GM18511 (cell line): ENCODE data around the gene STAB1.

Experiments
- ATAC-seq: cut with Tn5 transposase; IDR thresholded peaks from one replicate; pipeline ENCODE4 v1.9.1; 2021; ENCODE audit warnings: mild to moderate bottlenecking, moderate library complexity; ENCODE audit not compliant: unreplicated experiment

STAB1 gene

DNA sequence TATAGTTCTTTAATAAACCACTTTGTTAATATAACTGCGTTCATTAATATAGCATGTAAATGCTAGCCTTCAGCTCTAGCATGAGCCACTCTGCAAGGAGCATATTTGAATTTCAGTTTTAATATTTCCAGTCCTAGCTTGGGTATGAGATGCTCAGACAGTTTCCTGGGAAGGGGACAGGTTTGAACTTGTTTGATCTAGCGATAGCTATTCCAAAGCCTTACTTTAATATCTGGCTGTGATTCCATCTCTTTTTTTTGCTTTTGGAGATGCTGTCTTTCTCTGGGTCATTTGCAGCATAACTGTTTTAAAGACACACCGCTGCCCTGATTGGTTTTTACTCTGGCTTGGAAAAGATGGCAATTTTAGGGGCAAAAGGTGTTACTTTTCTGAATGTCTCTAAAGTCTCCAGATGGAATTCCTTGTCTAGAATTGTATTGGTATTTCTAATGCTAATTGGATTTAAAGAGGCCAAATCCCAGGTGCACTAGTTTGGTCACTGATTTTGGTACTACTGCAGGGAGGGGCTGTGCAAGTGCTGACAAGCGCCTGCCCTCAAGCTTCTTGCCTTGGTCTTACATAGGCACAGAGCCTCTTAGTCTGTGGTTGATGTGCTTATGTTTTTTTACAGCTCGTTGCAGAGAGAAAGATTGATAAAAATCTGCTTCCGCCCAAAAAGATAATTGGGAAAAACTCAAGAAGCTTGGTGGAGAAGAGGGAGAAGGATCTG, 36.9 kb upstream of the STAB1 start:
- no peak for ATAC-seq

DNA sequence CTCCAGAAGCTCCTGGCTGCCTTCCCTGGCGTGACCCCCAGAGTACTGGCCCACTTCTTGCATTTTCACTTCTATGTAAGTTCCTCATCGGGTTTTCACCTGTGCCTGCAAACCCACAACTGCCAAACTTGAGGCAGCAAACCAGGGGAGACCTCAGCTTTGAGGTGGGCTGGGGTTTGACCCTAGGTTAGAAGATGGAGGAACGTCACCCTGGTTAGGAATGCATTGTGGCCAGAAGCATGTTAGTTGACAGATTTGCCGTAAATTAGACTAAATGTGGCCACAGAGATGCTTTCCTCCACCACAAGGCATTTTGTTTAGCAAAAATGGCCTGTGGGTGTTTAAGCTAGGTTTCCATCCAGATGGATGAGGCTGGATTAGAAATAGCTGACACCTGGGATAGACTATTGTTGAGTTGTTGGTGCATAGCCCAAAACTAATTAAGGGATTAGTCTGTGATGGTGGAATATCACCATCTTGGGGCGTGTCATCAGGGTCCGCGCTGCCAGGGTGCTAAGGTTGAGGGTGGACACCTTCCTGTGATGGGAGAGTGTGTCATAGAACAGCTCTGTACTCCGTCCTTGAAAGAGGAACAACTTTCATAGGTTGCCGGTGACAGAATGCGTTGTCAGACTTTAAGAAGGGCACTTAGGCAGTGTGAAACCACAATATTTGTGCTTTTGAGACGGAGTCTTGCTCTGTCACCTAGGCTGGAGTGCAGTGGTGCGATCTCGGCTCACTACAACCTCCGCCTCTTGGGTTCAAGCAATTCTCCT, 36.2 kb upstream of the STAB1 start:
- ATAC-seq: no peak

DNA sequence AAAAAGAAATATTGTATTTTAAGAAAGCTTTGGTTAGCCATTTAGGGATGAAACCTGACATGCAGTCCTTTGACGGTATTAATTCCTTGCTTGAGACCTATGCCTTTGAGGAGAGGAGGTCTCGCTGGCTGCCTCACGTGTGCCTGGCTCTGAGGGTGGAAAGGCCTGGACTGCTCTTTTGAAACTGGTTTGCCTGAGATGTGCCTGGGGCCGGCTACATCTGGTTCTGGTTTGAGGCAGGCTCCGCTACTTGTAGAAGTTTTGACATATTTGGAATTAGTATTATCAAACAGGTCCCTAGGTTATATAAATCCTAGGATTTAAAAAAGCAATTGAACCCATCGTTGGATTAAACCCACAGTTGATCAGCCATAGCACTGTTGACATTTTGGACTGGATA, 33.3 kb upstream of the STAB1 start:
- ATAC-seq: no peak

DNA sequence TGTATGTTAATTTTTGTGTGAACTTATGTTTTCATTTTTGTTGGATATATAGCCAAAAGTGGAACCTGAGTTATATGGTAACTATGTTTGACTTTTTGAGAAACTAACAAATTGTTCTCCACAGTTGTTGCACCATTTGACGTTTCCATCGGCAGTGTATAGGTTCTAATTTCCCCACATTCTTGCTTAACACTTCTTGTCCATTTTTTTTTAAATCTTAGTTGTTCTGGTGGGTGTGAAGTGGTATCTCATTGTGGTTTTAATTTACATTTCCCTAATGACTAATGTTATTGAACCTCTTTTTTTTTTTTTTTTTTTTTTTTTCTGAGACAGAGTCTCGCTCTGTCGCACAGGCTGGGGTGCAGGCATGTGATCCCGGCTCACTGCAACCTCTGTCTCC, 31.7 kb upstream of the STAB1 start:
- no peak for ATAC-seq

DNA sequence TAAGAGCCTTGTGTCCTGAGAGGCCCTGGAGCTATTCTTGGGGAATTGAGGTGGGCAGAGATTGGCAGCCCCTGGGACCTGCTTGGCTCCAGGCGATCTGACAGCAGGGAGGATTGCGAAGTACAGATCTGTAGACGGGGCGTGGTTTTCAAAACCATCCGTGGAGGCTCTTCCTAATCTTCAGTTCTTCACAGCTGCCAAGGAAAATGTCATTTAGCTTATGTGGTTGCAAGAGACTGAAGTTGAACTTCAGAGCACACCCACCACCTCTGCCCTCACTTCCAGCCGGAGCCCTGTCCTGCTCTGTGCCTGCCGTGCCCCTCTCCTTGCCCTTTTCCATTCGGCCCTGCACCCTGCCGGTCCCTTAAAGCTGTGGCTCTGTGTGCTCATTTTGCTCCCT, 26.8 kb upstream of the STAB1 start:
- no peak for ATAC-seq

DNA sequence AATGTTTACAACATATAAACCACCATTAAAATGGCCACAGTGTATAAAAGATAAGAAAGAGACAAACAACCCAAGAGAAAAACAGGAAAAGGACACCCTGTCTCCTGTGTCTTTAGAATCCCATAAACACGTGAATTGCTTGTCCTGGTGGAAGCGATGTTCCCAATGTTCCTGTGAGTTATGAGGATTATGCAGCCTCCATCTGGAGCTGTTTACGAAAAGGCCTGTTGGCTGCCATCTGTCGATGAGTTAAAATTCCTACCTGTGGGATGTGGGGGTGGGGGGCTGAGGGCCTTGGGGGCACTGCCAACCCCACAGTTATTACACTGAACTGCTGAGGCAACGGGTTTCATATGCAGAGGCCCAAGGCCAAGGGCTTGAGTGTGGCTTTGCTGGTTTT, 26.1 kb upstream of the STAB1 start:
- ATAC-seq: no peak

DNA sequence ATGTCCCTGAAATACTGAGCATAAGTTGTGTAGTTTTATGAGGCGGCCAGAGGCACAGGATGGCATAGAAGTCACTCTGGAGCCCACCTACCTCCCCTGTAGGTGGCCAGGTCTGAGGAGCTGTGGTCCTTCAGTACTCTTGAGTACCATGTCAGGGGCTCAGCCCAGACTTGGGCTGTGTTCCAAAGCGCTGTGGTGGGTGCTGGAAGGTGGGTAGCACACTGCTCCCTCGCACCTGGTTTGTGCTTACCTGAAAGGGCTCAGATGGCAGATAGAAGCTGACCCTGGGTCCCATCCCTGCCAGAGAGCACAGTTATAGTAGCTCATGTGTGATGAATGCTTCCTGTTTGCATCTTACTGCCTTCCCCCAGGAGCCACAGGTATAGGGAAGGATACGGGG, 24.2 kb upstream of the STAB1 start:
- no peak for ATAC-seq

DNA sequence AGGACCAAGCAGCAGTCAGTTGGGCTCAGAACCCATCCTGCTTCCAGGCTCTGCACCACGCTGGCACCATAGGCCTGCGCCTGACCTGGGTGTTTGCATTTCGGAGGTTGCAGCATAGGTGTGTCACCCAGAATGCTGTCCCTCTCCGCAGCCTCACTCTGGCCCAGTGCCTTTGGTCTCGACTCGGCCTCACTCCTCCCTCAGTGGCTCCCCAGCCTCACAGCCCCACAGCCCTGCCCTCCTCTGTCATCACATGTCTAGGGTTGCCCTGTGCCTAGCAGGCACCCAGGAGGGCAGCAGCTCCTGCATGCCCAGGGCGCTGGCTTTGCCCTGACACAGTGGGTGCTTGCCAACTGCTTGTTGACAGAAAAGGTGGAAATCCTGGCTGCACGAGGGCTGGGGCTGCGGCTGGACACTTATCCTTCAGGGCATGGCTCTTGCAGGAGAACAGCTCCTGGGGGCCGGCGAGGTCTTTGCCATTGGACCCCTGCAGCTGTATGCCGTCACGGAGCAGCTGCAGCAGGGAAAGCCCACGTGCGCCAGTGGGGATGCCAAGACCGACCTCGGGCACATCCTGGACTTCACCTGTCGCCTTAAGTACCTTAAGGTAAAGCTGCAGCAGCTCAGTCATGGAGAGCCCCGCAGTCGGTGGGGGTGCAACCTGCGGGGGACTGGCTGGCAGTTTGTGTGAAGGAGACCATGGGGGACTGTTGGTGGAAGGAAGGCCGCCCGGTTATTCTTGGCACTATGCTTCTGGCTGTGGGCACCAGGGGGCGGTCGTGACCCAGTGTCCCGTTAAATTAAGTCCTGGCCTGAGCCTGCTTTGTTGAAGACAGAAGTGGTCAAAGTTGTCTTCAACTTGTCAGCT, 23.5 kb upstream of the STAB1 start:
- ATAC-seq: no peak

DNA sequence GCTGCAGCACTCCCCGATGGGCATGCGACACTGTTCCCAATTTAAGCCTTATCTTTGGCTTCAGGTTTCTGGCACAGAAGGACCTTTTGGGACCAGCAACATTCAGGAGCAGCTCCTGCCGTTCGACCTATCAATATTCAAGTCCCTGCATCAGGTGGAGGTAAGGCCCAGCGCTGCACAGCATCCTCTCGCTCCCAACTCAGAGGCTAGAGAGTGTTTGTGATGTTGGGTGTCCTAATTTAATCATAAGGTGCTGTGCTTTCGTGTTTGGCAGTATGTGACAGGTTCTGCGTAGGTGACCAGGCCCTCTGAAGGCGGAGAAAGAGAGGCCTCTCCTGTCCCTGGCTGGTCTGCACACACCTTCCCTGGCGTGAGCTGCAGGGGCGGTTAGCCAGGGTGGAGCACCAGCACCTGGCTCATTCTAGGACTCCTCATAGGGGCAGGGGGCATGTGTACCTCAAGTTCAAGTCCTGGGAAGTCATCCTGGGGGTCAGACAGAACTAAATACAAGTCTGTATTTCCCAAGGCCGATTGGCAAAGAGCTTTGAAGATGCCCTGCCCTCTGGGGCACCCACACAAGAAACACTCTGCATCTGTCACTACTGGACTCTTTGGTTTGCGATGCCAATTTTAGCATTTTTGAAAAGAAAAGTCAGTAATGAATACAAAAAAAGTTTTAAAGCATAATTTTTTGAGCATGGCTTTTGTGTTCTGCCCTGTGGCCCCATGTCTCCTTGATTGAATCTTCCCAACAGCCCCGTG, 22.7 kb upstream of the STAB1 start:
- ATAC-seq: no peak

DNA sequence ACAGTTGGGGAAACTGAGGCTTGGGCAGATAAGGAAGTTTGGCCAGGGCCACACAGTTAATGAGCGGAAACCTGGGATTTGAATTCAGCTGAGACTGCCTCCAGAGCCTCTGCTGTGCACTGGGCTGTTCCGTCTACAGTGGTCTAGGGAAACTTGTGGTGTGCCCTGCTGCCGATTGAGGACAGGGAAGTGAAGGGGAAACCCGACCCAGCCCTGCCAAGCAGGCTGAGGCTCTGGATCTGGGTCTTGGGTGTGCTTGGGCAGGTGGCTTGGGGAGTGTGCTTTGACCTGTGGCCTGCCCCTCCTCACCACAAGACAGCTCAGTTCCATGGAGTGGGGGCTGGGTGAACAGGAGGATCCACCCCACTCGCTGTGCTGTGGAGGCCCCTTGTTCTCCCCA, 22.1 kb upstream of the STAB1 start:
- no peak for ATAC-seq

DNA sequence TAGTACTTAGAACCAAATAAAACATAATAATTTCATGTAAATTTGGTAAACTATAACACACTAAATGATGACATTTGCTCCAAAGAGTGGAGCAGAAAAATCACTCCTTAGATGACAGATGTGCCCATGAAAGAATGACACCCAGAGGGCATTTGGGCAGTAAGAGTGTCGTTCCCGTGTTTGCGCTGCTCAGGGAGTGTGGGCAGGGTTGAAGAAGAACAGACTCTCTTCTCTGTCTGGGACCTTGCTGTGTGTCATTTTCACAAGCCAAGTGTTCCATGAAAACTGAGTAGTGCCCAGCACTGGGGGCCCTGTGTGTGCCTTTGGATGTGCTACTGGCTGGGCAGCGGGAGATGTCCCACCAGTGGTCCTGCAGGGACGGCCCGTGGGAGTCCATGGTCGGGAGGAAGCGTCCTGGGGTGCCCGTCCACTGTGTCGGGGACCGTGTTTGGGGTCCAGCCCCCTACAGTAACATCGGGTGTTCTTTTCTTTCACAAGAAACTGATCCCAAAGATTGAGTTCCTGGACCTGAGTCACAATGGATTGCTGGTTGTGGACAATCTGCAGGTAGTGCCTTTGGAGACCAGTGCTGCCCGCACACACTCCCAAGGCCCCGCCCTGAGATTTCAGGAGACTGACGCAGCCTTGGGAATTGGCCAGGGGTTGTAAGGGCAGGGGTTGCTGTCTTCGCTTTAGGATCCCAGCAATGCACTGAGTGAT, 17.9 kb upstream of the STAB1 start:
- ATAC-seq: no peak

DNA sequence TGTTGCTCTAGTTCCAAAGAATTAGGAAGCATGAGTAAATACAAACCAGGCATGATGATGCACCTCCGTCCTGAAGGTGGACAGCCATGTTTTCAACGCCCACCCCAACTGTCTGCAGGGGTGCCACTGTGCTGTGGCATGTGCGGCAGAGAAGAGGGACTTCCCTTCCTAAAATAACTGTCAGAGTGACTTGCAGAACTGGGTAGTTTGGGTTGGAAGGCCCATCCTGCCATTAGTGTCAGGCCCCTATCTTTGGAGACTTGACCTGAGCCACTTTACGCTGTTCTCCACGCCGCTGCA, 17.4 kb upstream of the STAB1 start:
- no peak for ATAC-seq

DNA sequence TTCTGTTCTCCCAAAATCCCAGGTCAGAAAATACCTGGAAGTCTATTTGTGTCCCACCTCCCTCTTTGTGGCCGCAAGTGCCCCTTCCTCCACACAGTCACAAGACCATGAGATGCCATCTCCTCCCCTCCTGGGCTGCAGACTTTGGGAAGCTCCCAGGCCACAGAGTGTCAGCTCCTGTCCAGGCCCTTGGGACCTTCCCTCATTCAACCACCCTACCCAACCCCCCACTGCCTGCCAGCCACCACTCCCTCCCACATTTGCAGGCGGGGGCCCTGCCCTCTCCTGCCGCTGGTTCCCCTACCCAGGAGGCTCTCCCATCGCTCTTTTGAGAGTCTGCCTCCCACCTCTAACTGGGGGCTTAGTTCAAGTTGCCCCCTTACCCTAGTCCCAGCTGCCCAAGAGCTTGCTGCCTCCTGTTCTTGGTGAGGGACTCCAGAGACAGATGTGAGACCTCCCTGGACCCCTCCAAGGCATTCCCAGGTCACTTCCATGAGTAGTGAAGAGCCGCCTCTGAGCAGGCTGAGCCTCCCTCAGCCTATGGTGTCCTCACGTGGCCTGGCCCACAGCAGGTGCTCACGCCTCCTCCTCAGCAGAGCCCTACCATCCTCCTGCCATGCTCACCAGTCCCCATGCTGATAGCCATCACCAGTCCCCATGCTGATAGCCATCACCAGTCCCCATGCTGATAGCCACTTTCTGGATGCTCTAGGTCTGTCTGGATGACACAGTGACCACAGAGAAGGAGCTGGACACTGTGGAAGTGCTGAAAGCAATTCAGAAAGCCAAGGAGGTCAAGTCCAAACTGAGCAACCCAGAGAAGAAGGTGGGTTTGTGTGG, 15.9 kb upstream of the STAB1 start:
- ATAC-seq: no peak

DNA sequence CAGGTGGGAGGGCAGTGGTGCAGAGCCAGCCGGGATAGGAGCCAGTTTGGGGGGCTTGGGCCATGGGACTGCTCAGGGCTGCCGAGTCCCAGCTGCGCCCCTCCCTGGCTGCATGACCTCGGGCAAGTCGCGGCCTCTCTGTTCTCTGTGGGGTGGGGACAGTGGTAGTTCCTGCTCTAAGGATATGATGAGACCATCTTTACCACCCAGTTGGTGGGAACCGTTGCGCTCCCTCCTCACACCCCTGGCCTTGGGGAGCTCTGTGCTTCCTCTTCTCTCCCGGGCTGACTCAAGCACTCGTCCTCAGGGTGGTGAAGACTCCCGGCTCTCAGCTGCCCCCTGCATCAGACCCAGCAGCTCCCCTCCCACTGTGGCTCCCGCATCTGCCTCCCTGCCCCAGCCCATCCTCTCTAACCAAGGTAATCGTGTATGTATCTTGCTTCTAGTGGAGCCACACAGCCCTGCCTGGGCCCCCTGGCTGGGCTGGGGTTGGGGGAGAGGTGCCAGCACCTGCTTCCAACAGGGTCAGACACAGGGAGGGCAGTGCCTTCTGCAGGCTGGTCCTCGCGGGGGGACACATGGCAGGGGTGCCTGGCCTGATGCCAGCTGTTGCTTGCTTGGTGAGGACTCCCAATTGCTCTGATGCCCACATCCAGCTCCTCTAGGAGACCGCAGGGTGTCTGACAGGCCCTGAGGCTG, 15.1 kb upstream of the STAB1 start:
- no peak for ATAC-seq

DNA sequence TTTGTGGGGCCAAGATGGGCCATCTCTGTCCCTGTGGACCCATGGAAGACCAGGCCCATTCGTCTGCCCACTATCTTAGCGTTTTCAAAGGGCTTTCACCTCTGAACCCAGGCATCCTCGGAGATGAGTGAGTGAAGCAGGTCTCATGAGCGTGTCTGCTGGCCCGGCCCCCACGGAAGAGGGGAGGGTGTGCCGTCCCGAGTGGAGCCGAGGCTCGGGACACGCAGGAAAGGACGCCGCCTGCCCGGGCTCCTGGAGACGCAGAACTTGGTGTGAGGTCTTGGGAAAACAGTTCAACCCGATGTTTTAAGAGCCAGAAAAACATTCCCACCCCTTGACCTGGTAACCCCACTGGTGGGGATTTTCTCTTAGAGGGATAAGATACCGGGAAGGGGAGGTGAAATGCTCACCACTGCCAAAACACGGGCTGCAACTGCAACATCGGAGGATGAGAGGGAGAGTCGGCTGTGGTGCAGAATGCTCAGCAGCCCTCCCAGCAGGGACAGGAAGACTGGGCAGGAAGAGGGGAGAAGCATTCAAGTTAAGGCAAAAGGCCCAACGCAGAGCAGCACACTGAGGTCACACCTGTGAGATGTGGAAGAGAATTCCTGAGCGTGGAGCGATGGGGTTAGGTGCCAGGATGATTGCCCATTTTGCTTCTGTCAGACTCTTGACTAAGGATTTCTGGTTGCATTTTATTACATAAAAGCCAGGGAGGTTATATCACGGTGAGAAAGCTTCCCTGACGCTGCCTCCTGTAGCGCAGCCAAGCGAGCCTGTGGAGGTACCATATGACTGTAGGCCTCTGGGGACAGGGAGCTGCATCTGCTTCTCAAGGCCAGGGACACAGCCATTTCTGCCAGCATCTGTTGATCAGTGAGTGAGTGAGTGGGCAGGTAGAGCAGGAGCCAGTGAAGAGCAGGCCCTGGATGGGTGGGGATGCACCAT, 14.1 kb upstream of the STAB1 start:
- no peak for ATAC-seq

DNA sequence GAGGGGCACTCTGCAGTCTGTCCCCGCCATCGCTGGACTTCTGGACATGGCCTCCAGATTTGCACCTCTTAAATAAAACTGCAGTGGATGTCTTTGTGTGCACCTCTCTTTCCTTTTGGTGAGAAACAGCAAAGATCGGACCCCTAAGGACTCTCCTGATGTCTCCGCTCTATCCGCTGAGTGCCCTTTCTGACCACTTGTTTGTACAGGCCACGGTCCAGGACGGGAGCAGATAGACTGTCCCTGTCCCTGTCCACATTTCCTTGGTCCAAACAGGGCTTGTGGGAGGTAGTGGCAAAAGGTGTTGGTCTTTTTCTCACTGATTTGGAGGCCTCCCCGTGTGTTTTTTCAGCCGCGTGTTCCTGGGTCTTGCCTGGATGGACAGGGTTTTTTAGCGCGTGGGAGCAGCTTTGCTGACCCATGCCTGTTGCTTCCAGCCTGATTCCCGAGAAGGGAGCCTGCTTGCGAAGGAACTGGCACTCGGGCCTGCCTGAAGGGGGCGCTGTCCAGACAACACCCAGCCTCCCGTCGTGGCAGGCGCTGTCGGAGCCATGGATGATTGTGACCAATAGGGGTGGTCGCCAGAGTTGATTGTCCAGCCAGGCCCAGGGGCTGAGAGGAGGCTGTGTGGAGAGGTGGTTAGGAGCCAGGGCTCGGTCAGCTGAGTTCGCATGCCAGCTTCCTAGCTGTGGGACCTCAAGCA, 13.2 kb upstream of the STAB1 start:
- ATAC-seq: no peak

DNA sequence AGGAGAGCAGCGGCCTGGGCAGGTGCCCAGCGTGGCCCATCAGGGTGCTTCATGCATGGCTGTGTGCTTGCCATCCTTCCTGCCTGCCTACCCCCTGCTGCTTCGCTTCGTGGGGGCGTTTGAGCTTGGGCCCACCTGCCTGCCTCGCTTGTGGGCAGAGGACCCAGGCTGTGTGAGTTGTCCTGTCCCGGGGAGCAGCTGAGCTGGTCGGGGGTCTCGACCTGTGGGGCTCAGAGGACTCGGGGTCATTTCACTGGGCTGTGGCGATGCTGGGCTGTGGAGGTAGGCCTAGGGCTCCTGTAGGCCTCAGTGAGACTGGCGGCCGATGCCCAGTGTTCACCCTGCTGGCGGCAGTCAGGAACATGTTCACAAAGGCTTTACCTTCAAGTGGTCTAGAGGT, 12.1 kb upstream of the STAB1 start:
- no peak for ATAC-seq
